ENCODE data around the gene AFAP1L2.
"Not testable (repeated sequence)": the region's sequence is repeated elsewhere in the genome, so short reads cannot be mapped to it uniquely, and the experiment has no call there.

Gene AFAP1L2

DNA sequence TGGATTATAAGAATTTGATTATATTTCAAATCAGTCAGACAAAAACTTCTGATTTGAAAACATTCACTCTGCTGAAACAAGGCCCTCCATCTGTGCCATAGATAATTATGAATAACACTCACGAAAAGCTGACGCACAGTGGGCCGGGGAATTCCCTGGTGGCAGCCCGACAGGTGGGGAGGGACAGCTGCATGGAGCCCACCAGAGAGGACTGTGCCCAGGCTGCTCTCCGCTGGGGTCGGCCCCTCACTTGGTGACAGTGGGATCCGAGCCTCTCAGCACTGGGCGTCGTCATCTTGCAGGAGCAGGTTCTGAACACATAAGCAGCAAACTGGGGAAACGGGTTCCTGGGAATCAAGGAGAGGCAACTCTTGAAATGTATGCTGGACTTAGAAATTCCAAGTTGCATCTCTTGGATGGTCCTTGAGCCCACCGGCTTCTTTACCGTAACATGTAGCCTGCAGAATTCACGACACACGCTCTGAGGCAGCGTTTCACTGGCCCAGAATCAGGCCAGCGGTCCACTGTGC lies 41.4 kb downstream of the AFAP1L2 start:
- no peak for DNase-seq (ENCODE audit: low read depth in 2 of 2)

DNA sequence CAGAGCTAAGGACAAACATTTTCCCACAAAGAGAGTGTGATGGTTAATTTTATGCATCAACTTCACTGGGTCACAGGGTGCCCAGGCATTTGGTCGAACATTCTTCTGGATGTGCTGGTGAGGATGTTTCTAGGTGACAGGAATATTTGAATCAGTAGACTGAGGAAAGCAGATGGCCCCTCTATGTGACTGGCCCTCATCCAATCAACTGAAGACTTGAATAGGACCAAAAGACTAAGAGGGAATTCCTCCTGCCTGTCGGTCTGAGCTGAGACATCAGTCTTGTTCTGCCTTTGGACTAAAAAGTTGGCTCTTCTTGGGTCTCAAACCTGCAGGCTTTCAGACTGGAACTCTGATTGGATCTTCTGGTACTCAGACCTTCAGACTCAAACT lies 44.4 kb downstream of the AFAP1L2 start:
- DNase-seq (ENCODE audit: low read depth in 2 of 2): no peak

DNA sequence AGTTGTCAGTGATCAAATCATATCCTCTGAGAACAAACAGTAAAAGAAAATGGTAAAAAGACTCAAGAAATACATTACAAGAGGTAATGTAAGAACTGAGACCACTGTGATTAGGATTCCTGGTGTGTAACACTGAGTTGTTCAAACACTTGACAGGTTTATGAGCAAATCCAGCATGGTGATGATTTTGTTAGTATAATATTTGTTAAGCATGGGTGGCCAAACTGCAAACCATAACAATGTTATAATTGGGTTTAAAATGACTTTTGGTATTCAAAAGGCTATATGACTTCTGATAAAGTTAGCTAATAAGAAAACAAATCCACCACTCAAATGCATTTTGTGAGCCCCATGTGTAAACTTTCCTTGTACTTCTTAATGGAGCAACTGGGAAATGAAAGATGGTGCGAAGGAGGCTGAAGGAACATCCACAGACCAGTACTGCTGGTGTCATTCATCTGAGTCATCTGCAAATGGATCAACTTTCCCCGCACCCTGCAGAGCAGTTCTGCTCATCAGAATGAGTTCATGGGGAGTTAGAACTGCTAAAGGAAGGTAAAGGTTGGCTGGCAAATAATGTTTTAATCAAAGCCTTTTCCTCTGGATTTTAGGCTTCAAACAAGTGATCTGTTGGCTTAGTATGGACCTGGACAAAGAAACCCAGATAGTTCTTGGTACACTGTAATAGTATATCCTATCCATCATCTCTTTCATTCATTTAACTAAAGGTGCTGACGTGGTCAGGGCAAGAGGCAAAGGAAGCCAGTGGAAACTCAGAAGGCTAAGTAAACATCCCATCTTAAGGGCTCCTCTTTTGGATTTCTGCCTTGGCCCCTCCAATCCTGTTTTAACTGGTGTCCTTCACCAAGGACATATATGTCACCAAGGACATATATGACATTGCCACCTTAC lies 45.0 kb downstream of the AFAP1L2 start:
- no peak for DNase-seq (ENCODE audit: low read depth in 2 of 2)

- DNase-seq (ENCODE audit: low read depth in 2 of 2): no peak
Measured at GRCh38 chr10:114357515-114357996, 46.7 kb downstream of the AFAP1L2 start.

DNA sequence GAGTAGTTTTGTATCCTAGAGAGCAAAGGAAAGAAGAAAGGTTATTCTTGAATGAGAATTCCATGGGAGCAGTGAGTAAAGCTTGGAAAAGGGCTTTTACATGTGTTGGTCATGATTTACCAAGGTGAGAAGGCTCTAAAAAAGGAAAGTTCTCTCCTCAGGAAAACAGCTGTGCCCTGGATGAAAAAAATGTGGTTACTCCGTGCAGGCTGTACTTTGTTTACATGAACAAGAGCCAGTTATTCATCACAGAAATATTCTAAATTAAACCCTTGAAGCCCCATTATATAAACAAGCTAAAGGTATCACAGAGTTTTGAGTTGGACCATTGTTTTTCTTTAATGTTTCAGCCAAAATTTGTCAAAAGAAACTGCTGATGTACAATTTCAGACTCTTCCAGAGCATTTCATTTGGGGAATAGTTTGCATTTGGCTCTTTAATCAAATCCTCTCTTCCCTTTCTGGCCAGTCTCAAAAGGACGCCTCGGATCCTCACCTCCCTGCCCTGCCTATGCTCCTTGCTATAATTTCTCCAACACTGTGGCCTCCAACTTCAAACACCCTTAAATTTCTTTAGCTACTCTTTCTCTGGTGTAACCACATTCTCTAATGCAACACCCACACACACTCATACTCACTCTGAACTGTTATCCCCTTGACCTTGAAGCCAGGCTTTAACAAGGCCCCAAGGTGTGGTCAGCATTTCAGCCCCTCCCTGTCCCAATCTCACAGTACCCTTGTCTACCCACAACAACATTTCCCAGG lies 47.4 kb downstream of the AFAP1L2 start:
- DNase-seq (ENCODE audit: low read depth in 2 of 2): no peak

GRCh38 chr10:114356126-114356525 lies 48.2 kb downstream of the AFAP1L2 start:
- no peak for DNase-seq (ENCODE audit: low read depth in 2 of 2)

- DNase-seq (ENCODE audit: low read depth in 2 of 2): no peak
Measured at GRCh38 chr10:114353383-114353782, 50.9 kb downstream of the AFAP1L2 start.

DNA sequence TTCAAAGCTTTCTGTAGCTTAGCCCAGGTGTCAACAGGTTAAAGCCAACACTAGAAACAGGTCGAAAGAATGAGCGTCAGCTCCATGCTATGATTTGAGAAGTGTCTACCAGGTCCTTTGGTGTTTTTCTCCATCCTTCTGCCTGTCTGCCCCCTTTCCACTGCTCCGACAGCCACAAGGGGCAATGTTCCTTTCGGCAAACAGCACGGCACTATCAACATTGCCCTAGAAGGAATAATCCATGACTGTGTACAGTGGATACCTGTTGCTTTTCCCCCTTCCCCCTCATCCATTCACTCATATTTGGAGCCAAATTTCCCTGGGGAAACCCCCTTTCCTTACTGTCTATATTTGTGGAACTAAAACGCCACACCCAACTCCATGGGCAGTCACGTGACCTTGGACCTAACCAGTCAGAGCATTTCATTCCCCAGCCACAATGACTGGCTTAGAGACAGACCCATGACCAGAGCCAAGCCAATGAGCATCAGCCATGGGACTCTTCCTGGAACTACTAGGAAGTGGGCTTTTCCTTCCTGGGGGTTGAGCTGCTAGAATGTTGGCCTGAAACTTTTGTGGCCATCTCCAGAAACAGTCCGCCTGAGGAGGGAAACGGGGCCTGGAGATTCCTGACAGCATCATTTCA lies 51.5 kb downstream of the AFAP1L2 start:
- no peak for DNase-seq (ENCODE audit: low read depth in 2 of 2)

DNA sequence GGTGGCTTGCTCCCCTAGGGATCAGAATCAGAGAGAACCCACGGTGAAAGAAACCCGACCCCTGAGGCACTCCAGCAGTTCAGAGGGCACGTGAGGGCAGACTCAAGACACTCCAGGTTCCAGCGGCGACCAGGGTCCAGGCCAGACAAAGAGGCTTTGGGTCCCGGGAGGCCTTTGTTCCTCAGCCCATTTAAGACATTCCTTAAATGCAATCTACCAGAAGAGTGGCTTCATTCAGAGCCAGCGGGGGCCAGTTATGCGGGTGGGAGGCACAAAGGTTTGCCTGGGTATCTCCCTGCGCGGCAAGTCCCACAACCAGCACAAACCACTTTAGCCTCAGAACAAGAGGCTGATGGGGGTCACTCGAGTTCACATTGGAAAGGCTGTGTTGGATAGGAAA lies 53.6 kb downstream of the AFAP1L2 start:
- no peak for DNase-seq (ENCODE audit: low read depth in 2 of 2)

DNA sequence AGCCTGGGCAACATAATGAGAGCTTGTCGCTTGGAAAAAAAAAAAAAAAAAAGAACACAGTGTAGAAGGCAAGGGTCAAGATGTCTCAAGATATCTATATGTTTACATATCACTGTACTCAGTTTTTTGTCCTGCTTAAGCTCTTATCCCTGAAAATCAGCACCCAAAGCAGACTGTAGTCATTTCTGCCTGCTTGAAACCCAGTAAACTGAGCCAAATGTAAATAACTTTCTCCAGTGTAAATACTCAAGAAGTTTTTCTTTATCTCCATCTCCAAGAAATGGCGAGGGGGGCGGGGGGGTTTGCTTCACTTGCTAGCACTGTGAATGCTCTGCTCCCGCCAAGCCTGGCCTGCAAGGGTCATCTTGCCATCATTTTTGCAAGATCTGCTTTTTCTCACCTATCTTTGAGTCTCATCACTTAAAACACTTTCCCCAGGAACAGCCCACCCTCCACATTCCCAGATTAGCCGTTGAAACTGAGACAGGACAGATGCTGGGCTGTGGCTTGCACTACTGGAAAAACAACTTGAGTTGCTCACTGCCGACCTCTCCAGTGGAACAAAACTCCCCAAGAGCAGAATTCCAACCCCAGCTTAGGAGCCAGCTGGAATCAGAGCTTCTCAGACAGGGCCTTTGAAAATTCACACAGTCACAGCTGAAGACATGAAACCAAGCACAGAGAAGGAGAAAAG lies 54.6 kb downstream of the AFAP1L2 start:
- no peak for DNase-seq (ENCODE audit: low read depth in 2 of 2)

- DNase-seq (ENCODE audit: low read depth in 2 of 2): not testable (repeated sequence)
Measured at GRCh38 chr10:114349071-114349470, 55.2 kb downstream of the AFAP1L2 start.

- DNase-seq (ENCODE audit: low read depth in 2 of 2): no peak
Measured at GRCh38 chr10:114347791-114348190, 56.5 kb downstream of the AFAP1L2 start.

GRCh38 chr10:114347241-114347640 lies 57.1 kb downstream of the AFAP1L2 start:
- no peak for DNase-seq (ENCODE audit: low read depth in 2 of 2)

- DNase-seq (ENCODE audit: low read depth in 2 of 2): no peak
Measured at GRCh38 chr10:114346176-114347031, 57.9 kb downstream of the AFAP1L2 start.

GRCh38 chr10:114345701-114346100 lies 58.6 kb downstream of the AFAP1L2 start:
- no peak for DNase-seq (ENCODE audit: low read depth in 2 of 2)

- no peak for DNase-seq (ENCODE audit: low read depth in 2 of 2)
Measured at GRCh38 chr10:114343623-114344505, 60.4 kb downstream of the AFAP1L2 start.

DNA sequence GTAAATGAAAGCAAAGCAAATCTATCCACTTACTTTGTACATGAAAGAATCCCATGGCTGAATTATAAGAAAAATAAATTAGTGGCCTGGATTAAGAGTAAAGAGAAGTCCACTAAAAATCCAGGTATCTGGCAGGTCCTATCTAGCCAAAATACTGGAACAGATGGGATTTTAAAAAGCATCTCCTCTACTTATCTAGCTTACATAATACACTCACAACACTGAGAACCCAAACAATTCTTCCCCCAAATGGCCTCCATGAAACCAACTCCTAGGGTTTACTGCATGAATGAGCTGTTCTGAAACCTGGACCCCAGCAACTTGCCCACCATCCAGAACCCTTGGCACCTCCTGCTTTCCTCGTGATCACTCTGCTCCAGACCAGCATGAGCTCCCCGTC lies 61.3 kb downstream of the AFAP1L2 start:
- no peak for DNase-seq (ENCODE audit: low read depth in 2 of 2)

- DNase-seq (ENCODE audit: low read depth in 2 of 2): no peak
Measured at GRCh38 chr10:114340816-114341215, 63.5 kb downstream of the AFAP1L2 start.

All from stimulated activated CD4-positive, alpha-beta T cell treated with anti-CD3 and anti-CD28 coated beads, Interleukin-1b, Interleukin-23, amount 100 ng/mL, for 1 hour (primary cell).